HG03571 (cell line): ENCODE results near the gene RABL2A.
"Not testable (repeated sequence)": the region's sequence is repeated elsewhere in the genome, so short reads cannot be mapped to it uniquely, and the experiment has no call there.

ENCODE experiments used
- ATAC-seq: cut with Tn5 transposase; IDR thresholded peaks from one replicate; pipeline ENCODE4 v1.9.1; 2021; ENCODE audit not compliant: unreplicated experiment

The RABL2A gene

GRCh38 chr2:113606036-113606435 is 21.0 kb upstream of the RABL2A start:
- ATAC-seq = not testable (repeated sequence)

- ATAC-seq = not testable (repeated sequence)
Observed at GRCh38 chr2:113609822-113610221, 17.2 kb upstream of the RABL2A start.

DNA sequence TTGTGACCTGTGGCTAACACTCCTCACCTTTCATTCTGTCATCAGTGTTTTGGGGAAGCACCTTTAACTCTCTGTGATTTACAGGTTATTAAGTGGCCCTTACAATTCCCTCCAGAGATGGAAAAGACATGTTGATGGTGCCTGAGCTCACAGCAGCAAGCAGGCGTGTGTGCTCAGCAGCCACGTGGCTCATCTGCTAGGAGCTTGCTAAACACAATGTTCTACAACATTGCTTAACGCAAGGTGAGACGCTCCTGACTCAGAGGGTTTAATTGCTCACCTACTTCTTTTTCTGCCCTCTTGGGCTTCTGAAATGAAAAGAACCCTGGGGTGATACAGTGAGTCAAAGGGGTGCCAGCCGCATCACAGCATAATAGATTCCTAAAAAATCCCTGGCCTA is 6.1 kb upstream of the RABL2A start:
- ATAC-seq = not testable (repeated sequence)

DNA sequence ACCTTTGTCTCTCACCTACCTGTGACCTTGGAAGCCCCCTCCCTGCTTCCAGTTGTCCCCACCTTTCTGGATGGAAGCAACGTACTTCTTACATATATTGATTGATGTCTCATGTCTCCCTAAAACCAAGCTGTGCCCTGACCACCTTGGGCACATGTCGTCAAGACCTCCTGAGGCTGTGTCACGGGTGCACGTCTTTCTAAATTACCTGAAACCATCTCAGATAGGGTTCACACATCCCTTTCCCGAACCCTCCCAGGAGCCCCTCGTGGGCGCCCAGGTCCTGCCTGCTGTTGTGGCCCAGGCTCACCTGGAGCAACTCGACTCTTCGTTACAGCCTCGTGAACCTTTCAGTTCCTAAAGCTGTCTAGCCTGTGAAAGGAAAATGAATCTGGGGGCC is 1.2 kb upstream of the RABL2A start:
- not testable (repeated sequence) for ATAC-seq

- not testable (repeated sequence) for ATAC-seq
Observed at GRCh38 chr2:113632849-113633345, 5.8 kb downstream of the RABL2A start.

GRCh38 chr2:113635358-113635757 is 8.3 kb downstream of the RABL2A start:
- ATAC-seq = not testable (repeated sequence)

DNA sequence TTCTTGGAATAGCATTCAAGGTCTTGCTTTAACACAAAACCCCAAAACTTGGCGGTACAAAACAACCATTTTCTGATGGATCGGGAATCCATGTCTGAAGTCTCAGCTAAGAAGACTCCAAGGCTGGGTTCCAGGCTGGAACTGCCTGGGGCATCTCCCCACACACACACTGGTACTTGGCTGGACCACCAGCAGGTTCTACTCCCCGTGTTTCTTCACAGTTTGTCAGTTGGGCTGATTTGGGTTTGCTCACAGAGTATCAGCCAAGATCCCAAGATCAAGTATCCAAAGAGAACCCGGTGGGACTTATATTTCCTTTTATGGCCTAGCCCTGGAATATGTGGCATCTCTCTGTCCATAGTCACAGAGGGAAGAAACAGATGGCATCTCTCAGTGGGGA is 9.2 kb downstream of the RABL2A start:
- ATAC-seq = not testable (repeated sequence)

DNA sequence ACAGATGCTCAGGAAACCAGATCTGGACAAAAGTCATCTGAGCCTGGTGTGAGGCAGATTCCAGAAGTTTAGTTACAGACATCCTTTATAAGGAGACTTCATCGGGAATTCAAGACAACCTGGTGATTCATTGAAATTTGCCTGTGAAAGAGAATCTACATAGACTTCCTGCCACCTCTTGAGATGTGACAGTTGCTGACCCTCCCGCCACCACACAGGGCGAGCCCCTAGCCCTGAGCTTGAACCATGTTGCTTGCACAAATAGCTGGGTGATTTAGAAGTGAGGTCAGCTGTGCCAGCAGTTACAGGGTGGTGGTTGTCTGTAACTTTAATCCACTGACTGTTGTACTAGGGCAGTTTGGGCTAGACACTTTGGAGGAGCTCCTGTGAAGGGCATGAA is 11.0 kb downstream of the RABL2A start:
- not testable (repeated sequence) for ATAC-seq

DNA sequence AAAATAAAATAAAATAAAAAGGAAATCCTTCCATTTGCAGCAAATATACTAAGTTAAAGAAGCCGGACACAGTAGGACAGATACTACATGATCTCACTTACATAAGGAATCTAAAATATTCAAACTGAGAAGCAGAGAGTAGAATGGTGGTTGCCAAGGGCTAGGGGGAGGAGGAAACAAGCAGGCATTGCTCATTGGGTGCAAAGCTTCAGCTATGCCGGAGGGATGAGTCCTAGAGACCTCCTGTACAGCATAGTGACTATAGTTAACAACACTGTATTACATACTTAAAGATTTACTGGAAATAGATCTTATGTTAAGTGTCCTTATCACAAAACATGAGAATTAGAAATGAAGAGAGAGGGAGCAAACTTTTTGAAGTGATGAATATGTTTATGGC is 19.2 kb downstream of the RABL2A start:
- not testable (repeated sequence) for ATAC-seq

- not testable (repeated sequence) for ATAC-seq
Observed at GRCh38 chr2:113650834-113651815, 24.1 kb downstream of the RABL2A start.

- ATAC-seq = not testable (repeated sequence)
Observed at GRCh38 chr2:113652599-113652998, 25.5 kb downstream of the RABL2A start.

GRCh38 chr2:113656031-113656624 is 29.1 kb downstream of the RABL2A start:
- ATAC-seq = not testable (repeated sequence)

- ATAC-seq = not testable (repeated sequence)
Observed at GRCh38 chr2:113657735-113658134, 30.7 kb downstream of the RABL2A start.

- ATAC-seq = not testable (repeated sequence)
Observed at GRCh38 chr2:113663285-113664060, 36.4 kb downstream of the RABL2A start.

DNA sequence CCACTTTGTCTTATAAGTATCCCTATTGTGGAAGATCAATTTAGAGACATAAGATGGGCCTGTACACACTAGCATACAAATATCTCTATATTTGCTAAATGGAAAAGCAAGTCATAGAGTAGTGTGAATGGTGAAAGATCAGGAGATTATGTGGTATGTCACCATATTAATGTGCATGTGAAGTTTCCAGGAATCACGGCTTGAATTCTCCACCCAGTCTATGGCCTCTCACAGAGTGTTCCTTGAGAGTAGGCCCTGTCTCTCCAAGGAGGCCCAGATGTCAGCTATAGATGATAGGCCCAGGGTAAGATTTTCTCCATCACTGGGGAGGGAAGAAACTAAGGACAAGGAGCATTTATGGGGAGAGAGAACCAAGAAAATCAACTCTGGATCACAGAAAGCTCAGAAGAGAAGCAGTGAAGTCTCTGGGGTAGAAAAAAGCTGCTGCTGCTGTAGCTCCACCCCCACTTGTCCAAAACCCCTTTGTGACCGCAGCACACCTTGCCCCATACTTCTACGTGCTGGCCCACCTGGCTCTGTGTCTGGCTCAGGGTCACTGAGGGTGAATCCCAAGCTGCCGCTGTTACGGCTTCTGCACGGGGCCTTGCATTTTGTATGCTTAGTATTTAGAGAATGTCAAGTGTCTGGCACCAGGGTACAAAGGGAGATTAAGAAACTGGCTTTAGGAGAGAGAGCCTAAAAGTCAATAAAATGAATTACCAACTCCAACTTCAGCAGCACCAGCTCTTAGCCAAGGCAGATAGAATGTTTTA is 37.9 kb downstream of the RABL2A start:
- ATAC-seq = not testable (repeated sequence)

DNA sequence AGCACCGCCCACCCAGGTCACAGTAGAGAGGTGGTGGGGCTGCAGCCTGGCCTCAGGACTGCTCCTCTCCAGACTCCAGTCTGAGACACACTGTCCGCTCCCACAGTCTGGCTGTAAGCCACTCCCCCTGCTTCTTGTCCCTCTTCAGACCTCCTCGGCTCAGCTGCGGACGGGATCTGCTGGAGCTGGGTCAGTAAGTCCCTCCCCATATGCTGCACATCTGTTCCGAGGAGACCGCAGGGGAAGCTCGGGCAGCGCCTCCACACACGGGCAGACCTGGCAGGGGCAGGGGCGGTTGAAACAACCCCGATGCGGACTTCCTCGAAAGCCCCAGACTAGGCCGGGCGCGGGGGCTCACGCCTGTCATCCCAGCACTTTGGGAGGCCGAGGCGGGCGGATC is 41.9 kb downstream of the RABL2A start:
- ATAC-seq = not testable (repeated sequence)

- no peak for ATAC-seq
Observed at GRCh38 chr2:113672326-113672932, 45.4 kb downstream of the RABL2A start.

- ATAC-seq = no peak
Observed at GRCh38 chr2:113675875-113676274, 48.8 kb downstream of the RABL2A start.

DNA sequence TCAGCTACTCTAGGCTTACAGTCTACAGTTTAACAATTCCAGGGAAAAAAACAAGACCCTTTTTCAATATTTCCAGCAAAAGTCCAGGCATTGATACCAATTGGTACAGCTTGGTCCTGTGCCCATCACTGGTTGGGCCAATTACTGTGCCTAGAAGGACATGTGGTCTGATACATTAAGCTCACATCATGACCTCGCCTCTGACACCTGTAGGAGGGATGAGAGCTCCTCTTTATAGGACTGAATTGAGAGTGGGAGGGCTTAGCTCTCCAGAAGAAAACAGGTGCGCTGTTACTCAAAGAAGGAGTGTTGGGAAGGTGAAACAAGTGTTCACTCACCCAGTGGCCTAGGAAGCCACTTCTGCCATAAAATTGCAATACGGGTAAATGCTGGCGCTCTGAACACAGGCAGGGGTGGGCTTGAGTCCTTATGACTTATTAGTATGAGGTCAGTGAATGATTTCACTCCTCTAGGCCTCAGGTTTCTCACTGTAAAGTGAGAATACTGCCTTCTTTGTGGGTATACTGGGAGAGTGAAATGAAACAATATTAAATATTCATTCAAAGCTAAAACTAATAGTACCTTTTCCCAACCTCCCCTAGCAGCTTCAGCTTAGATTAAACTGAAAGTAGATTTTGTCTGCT is 49.7 kb downstream of the RABL2A start:
- ATAC-seq = no peak
